Panc1 (cell line): ENCODE data around the gene GRIN3B. TPM values are rescaled to one million over a fixed set of nuclear protein-coding genes. Genes with fewer than 3 reads are reported as not detected.

Experiments
- ATAC-seq: fragments of 200-7000 bp; cut with Tn5 transposase; 2 replicates; pipeline ENCODE4 v1.9.1; 2020; ENCODE audit warnings: mild to moderate bottlenecking, moderate library complexity
- BruUV-seq: library from RNA; stranded (reverse); fragments of 400-500 nt; replicated peaks from 2 replicates; lab custom pipeline; 2021; lab: Mats Ljungman, UMichigan
- CTCF ChIA-PET: fragments of 300-600 bp; sonication (Branson Sonifier 250); formaldehyde crosslinking; loops from one replicate; lab custom pipeline; 2022; ENCODE audit warnings: antibody characterized with exemption; lab: Charles Lee
- POLR2A ChIA-PET: fragments of 300-600 bp; sonication (Branson Sonifier 250); formaldehyde crosslinking; loops from one replicate; lab custom pipeline; 2022; ENCODE audit warnings: antibody characterized with exemption; lab: Charles Lee
- DNase-seq: peaks from one replicate; pipeline ENCODE4 v3.0.0-alpha.2; 2010; ENCODE audit warnings: low read depth, low spot score
- H3K27ac ChIP-seq: 2 replicates; pipeline ENCODE4 v1.5.1; 2011; ENCODE audit warnings: mild to moderate bottlenecking, low read length, inconsistent platforms
- H3K27me3 ChIP-seq: fragments of 200-500 bp; sonication (Bioruptor generic); 2 replicates; pipeline ENCODE4 v1.6.0; 2014; ENCODE audit warnings: low read length, inconsistent platforms; ENCODE audit not compliant: control insufficient read depth, insufficient read depth
- H3K36me3 ChIP-seq: fragments of 200-500 bp; sonication (Bioruptor generic); 2 replicates; pipeline ENCODE4 v1.5.1; 2014; ENCODE audit warnings: inconsistent platforms, mild to moderate bottlenecking, low read length, moderate library complexity; ENCODE audit not compliant: control insufficient read depth, insufficient read depth
- H3K4me1 ChIP-seq: 2 replicates; pipeline ENCODE4 v1.5.1; 2011; ENCODE audit warnings: inconsistent platforms, mild to moderate bottlenecking, low read length, moderate library complexity; ENCODE audit not compliant: control insufficient read depth, insufficient read depth
- H3K4me3 ChIP-seq, 2 experiments: 2 replicates each; pipeline ENCODE4 v1.5.1; 2011 to 2012; ENCODE audit warnings: low read depth in 2 of 2, low read length in 2 of 2, mild to moderate bottlenecking in 2 of 2, inconsistent platforms in 1 of 2, moderate library complexity in 1 of 2
- H3K9me3 ChIP-seq: fragments of 200-500 bp; sonication (Bioruptor generic); 2 replicates; pipeline ENCODE4 v1.5.1; 2014; ENCODE audit warnings: low read depth, mild to moderate bottlenecking, inconsistent platforms, low read length, moderate library complexity; ENCODE audit not compliant: control insufficient read depth, insufficient read depth
- CTCF ChIP-seq: fragments of 450-650 bp; IDR thresholded peaks from 2 replicates; pipeline ENCODE4 v1.5.1; 2017; ENCODE audit warnings: mild to moderate bottlenecking
- POLR2AphosphoS5 ChIP-seq: IDR thresholded peaks from 2 replicates; pipeline ENCODE4 v1.6.1; 2012; ENCODE audit warnings: mild to moderate bottlenecking, low read depth, low read length, moderate library complexity
- SIN3A ChIP-seq: IDR thresholded peaks from 2 replicates; pipeline ENCODE4 v1.6.1; 2012; ENCODE audit warnings: low read depth, mild to moderate bottlenecking, low read length, moderate library complexity, borderline replicate concordance; ENCODE audit not compliant: insufficient read depth
- TCF7L2 ChIP-seq: IDR thresholded peaks from 2 replicates; pipeline ENCODE4 v1.6.1; 2011; ENCODE audit warnings: mild to moderate bottlenecking, low read depth, low read length, inconsistent platforms
- in situ Hi-C: cut with HindIII; loops from 2 replicates; pipeline ENCODE4 v1.10.0; 2016; ENCODE audit warnings: low sequenced_read_pairs, low pct_unique_long_range_greater_than_20kb
- intact Hi-C: fragments of 100-400 bp; cut with micrococcal nuclease; formaldehyde crosslinking; loops from one replicate; pipeline ENCODE4 v1.10.0; 2022; ENCODE audit not compliant: unreplicated experiment
- total RNA-seq: library from RNA; stranded (reverse); gene quantifications from one replicate; pipeline ENCODE4 v1.2.1, GENCODE V29; 2021; ENCODE audit not compliant: unreplicated experiment
- TF ChIP-seq, protein P1 (sequence below), 2 experiments: IDR thresholded peaks; 2 replicates each; pipeline ENCODE4 v1.6.1; 2011 to 2012; ENCODE audit warnings: low read depth in 2 of 2, control low read depth in 1 of 2, low read length in 1 of 2, mild to moderate bottlenecking in 1 of 2, moderate library complexity in 1 of 2; ENCODE audit not compliant: insufficient read depth in 1 of 2

Gene GRIN3B
- total RNA-seq, 1 experiment from 2014 or later = 4.6 TPM

DNA sequence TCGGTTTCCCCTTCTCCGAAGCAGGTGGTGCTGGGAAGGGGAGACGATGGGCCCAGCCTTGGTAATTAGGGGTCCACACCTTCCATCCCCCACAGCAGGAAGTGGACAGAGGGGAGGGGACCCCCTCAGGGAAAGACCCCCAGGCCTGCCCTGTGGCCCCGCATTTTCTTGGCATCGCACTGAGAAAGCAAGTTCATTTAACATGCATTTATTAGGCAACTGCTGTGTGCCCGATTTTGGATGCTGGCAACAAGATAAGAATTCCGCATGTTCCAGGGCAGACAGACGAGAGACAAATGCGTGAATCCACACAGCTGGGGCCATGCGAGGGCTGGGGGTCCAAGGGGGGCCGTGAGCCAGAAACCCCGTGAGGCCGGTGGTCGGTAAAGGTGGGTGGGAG is 45.9 kb upstream of the GRIN3B start:
- in situ Hi-C loops = no loop called here
- TF ChIP-seq TCF7L2 (no peak), CTCF (no peak), POLR2AphosphoS5 (no peak), SIN3A (no peak)
- TF ChIP-seq, protein P1, sequence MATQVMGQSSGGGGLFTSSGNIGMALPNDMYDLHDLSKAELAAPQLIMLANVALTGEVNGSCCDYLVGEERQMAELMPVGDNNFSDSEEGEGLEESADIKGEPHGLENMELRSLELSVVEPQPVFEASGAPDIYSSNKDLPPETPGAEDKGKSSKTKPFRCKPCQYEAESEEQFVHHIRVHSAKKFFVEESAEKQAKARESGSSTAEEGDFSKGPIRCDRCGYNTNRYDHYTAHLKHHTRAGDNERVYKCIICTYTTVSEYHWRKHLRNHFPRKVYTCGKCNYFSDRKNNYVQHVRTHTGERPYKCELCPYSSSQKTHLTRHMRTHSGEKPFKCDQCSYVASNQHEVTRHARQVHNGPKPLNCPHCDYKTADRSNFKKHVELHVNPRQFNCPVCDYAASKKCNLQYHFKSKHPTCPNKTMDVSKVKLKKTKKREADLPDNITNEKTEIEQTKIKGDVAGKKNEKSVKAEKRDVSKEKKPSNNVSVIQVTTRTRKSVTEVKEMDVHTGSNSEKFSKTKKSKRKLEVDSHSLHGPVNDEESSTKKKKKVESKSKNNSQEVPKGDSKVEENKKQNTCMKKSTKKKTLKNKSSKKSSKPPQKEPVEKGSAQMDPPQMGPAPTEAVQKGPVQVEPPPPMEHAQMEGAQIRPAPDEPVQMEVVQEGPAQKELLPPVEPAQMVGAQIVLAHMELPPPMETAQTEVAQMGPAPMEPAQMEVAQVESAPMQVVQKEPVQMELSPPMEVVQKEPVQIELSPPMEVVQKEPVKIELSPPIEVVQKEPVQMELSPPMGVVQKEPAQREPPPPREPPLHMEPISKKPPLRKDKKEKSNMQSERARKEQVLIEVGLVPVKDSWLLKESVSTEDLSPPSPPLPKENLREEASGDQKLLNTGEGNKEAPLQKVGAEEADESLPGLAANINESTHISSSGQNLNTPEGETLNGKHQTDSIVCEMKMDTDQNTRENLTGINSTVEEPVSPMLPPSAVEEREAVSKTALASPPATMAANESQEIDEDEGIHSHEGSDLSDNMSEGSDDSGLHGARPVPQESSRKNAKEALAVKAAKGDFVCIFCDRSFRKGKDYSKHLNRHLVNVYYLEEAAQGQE (IDR thresholded peaks at IDR 0.05; ENCODE audit: insufficient read depth in 1 of 2, low read depth in 2 of 2, low read length in 1 of 2) = no peak
- intact Hi-C loops = no loop called here
- POLR2A ChIA-PET = no interaction called here
- Histone ChIP-seq H3K4me1 (peaks cover 29% of the 10 kb centered on the region), H3K4me3 (no peak overlapping the region), H3K36me3 (no peaks in the 10 kb centered on the region), H3K27ac (no peak overlapping the region), H3K27me3 (no peaks in the 10 kb centered on the region), H3K9me3 (no peaks in the 10 kb centered on the region)
- ATAC-seq (no peak), DNase-seq (no peak)
- BruUV-seq = no TSS peak
- CTCF ChIA-PET = no interaction called here

DNA sequence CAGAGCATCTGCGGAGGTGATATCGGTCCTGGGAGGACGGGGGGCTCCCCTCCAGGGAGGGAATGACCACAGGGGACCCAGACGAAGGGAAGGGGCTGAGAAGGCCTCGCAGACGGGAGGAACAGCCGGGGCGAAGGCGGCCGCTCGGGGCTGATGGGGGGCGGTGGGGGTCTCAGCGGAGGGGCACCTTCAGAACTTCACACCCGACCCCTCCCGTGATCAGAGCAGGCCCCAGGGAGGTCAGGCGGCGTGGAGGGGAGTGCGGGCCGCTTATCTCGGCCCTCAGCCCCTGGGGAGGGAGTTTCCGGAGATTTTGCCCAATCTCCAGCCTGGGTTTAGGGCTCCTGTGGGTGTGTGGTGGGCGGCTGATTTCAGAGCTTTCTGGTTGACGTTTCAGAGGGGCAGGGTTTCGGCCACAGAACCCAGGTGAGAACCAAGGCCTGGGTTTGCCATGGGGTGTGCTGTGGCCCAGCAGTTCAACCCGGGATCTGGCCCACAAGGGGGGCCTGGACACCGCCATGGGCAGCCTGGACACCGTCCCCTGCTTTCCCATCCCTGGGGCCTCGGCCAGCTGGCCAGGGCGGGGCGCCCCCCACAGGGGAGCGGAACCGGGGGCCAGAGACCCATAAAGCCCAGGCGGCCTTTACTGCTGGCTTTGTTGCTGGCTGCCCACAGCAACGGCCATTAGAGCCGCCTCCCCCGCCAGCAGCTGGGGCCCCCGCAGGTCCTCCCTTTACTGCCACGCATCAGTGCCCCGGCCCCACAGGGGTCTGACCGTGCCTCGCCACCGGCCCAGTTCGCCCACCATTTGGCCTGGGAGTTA is 45.3 kb upstream of the GRIN3B start:
- no TSS peak for BruUV-seq
- 0 out of 2 replicates have a peak overlapping the region, but pooled peaks have one; percentile 39 for H3K27ac ChIP-seq
- H3K36me3 ChIP-seq = no peaks in the 10 kb centered on the region
- ChIA-PET CTCF (no interaction called here), POLR2A (no interaction called here)
- H3K4me3 ChIP-seq = no peak overlapping the region
- TF ChIP-seq POLR2AphosphoS5 = no peak
- no peak for TF ChIP-seq TCF7L2
- TF ChIP-seq SIN3A = no peak
- TF ChIP-seq, protein P1 (IDR thresholded peaks at IDR 0.05; ENCODE audit: insufficient read depth in 1 of 2, low read depth in 2 of 2, low read length in 1 of 2) = no peak
- no peak for TF ChIP-seq CTCF
- H3K27me3 ChIP-seq = no peaks in the 10 kb centered on the region
- peaks cover 29% of the 10 kb centered on the region for H3K4me1 ChIP-seq
- peak; percentile 43 for ATAC-seq
- DNase-seq = no peak
- in situ Hi-C loops = no loop called here
- intact Hi-C loops = no loop called here
- no peaks in the 10 kb centered on the region for H3K9me3 ChIP-seq
